Small intestine (tissue), 7 donors: Measurements from ENCODE around the gene YBX1. TPM values are rescaled to one million over a fixed set of nuclear protein-coding genes. Genes with fewer than 3 reads are reported as not detected.
"Not testable (repeated sequence)": the region's sequence is repeated elsewhere in the genome, so short reads cannot be mapped to it uniquely, and the experiment has no call there.

Experiments used
- DNase-seq, 2 donors: peaks; one replicate each; pipeline versions ENCODE4 v3.0.0 to v3.0.0-alpha.2; 2013
- FAIRE-seq: peaks from 2 replicates; lab custom pipeline; 2012; peaks lifted over from hg19 to GRCh38; lab: Jason Lieb, UNC
- H3K27ac ChIP-seq, 3 donors: one replicate each; pipeline ENCODE4 v1.5.1; 2013; ENCODE audit warnings: low read length in 2 of 3, mild to moderate bottlenecking in 2 of 3, control low read depth in 1 of 3, inconsistent platforms in 1 of 3, low read depth in 1 of 3, moderate library complexity in 1 of 3
- H3K27me3 ChIP-seq, 3 donors: one replicate each; pipeline ENCODE4 v1.6.1; 2013; ENCODE audit warnings: low read length in 3 of 3, inconsistent platforms in 1 of 3; ENCODE audit not compliant: control insufficient read depth in 3 of 3, insufficient read depth in 3 of 3
- H3K36me3 ChIP-seq, 3 donors: one replicate each; pipeline ENCODE4 v1.6.1; 2013; ENCODE audit warnings: low read length in 3 of 3, inconsistent platforms in 1 of 3, low read depth in 1 of 3, mild to moderate bottlenecking in 1 of 3, moderate library complexity in 1 of 3; ENCODE audit not compliant: control insufficient read depth in 3 of 3, insufficient read depth in 2 of 3
- H3K4me1 ChIP-seq, 3 donors: one replicate each; pipeline ENCODE4 v1.6.1; 2013; ENCODE audit warnings: low read length in 2 of 3, inconsistent platforms in 1 of 3, low read depth in 1 of 3, mild to moderate bottlenecking in 1 of 3, moderate library complexity in 1 of 3; ENCODE audit not compliant: control insufficient read depth in 3 of 3, insufficient read depth in 2 of 3
- H3K4me3 ChIP-seq, 3 donors: one replicate each; pipeline ENCODE4 v1.5.1; 2013; ENCODE audit warnings: low read length in 3 of 3, control low read depth in 1 of 3, inconsistent platforms in 1 of 3, low read depth in 1 of 3, mild to moderate bottlenecking in 1 of 3, moderate library complexity in 1 of 3
- H3K9me3 ChIP-seq, 2 donors: one replicate each; pipeline ENCODE4 v1.6.1; 2013; ENCODE audit warnings: low read depth in 1 of 2, low read length in 1 of 2; ENCODE audit not compliant: control insufficient read depth in 2 of 2, insufficient read depth in 1 of 2
- WGBS, 3 donors: extraction: QIAGEN DNeasy Blood & Tissue Kit; methylation state at CpG; one replicate each; pipeline ENCODE4 v1.1.7; 2013; 5-methylcytosine and 5-hydroxymethylcytosine counted together
- polyA plus RNA-seq, 4 donors: library from polyadenylated mRNA; stranded (reverse) in 3 of 4; unstranded in 1 of 4; fragments of 200-250 nt in 3 of 4; fragments of 120-200 nt in 1 of 4; gene quantifications; one replicate each; pipeline versions ENCODE4 v1.2.1 to v1.2.3, GENCODE V29; 2013
- donor health status: healthy with polysubstance abuse.
- donor health status: control.
- donor health status: control.
- donor health status: Bipolar disorder and iron deficiency.
- donor health status: healthy.

The YBX1 gene
- polyA plus RNA-seq, 4 donors: 509 to 779 (median 590) TPM

- H3K27me3 ChIP-seq, DNase-seq, H3K4me3 ChIP-seq, FAIRE-seq, H3K4me1 ChIP-seq, H3K27ac ChIP-seq: not testable (repeated sequence)
- Histone ChIP-seq H3K9me3 (peaks cover 0 to 31% of the 10 kb centered on the region in 2 donors), H3K36me3 (peaks cover 0 to 36% (median 2%) of the 10 kb centered on the region in 3 donors)
These were observed 32.2 kb downstream of the YBX1 start for GRCh38 chr1:42714441-42714840.

DNA sequence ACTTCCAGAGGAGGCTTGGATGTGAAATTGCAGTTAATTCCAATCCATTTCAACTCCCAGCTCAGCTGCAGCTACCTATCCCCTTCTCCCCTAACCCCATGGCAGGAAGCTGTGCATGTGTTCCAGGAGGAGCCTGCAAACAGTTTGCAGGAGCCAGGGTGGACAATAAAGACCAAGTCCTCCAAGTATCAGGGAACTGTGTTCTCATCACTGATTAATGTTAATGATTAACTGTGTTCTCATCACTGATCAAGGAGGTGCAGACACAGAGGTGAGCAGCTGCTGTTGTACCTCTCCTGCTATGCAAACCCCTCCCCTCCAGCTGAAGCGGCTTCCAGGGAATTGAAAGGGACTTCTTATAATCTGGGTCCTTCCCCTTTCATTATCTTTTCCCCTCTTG lies 38.6 kb downstream of the YBX1 start:
- DNase-seq (peak; percentile 78 to 84), FAIRE-seq (no peak)
- Histone ChIP-seq H3K36me3 (peaks cover 0 to 14% (median 1%) of the 10 kb centered on the region in 3 donors), H3K27me3 (no peaks in the 10 kb centered on the region), H3K9me3 (peaks cover 0 to 2% of the 10 kb centered on the region in 2 donors), H3K4me1 (peaks cover 0 to 13% (median 0%) of the 10 kb centered on the region in 3 donors), H3K27ac (peak overlapping the region in 1 of 3 donors; percentile 32), H3K4me3 (no peak overlapping the region)
- WGBS, 3 donors: 0 to 72% (median 44%) methylated on average over 1 of the region's 1 CpG

DNA sequence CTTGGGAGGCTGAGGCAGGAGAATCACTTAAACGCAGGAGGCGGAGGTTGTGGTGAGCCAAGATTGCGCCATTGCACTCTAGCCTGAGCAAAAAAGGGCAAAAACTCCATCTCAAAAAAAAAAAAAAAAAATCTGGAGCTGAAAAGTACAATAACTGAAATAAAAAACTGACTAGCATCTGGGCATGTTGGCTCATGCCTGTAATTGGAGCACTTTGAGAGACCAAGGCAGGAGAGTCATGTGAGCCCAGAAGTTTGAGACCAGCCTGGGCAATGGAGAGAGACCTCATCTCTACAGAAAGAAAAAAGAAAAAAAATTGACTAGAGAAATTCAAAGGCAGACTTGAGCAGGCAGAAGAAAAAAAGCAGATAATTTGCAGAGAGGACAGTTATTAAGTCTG lies 39.7 kb downstream of the YBX1 start:
- Histone ChIP-seq H3K36me3 (peaks cover 0 to 12% (median 0%) of the 10 kb centered on the region in 3 donors), H3K27ac (no peak overlapping the region), H3K27me3 (no peaks in the 10 kb centered on the region), H3K4me3 (no peak overlapping the region), H3K9me3 (no peaks in the 10 kb centered on the region), H3K4me1 (peaks cover 0 to 13% (median 0%) of the 10 kb centered on the region in 3 donors)
- WGBS, 3 donors: 91 to 94% (median 93%) methylated on average over 3 of the region's 3 CpGs
- DNase-seq (no peak), FAIRE-seq (no peak)

DNA sequence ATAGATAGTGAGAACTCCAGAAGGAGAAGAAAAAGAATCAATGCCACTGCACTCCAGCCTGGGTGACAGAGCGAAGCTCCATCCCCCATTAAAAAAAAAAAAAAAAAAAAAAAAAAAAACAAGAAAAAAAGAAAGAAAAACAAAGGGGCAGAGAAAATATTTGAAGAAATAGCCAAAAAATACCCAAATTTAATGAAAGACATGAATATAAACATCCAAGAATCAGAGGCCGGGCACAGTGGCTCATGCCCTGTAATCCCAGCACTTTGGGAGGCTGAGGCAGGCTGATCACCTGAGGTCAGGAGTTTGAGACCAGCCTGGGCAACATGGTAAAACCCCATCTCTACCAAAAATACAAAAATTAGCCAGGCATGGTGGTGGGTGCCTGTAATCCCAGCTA lies 40.2 kb downstream of the YBX1 start:
- H3K36me3 ChIP-seq: peaks cover 0 to 12% (median 0%) of the 10 kb centered on the region in 3 donors
- H3K4me3 ChIP-seq, FAIRE-seq, DNase-seq, H3K9me3 ChIP-seq, H3K27me3 ChIP-seq, H3K27ac ChIP-seq: not testable (repeated sequence)
- H3K4me1 ChIP-seq: peaks cover 0 to 13% (median 0%) of the 10 kb centered on the region in 3 donors
- WGBS, 3 donors: 96 to 100% (median 99%) methylated on average over 2 of the region's 2 CpGs

DNA sequence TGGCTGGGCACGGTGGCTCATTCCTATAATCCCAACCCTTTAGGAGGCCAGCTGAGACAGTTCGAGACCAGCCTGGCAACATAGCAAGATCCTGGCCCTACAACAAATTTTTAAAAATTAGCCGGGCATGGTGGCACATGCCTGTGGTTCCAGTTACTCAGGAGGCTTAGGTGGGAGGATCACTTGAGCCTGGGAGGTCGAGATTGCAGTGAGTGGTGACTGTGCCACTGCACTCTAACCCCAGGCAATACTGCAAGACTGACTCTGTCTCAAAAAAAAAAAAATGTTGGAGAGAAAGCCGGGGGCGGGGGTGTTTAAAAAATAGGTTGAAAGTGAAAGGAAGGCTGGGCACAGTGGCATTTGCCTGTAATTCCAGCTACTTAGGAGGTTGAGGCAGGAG lies 41.3 kb downstream of the YBX1 start:
- H3K36me3 ChIP-seq: peaks cover 0 to 4% (median 0%) of the 10 kb centered on the region in 3 donors
- H3K27ac ChIP-seq: no peak overlapping the region
- no peaks in the 10 kb centered on the region for H3K9me3 ChIP-seq
- WGBS, 3 donors: 43 to 69% (median 53%) methylated on average over 6 of the region's 6 CpGs
- DNase-seq (no peak), FAIRE-seq (no peak)
- peaks cover 0 to 13% (median 0%) of the 10 kb centered on the region in 3 donors for H3K4me1 ChIP-seq
- no peaks in the 10 kb centered on the region for H3K27me3 ChIP-seq
- H3K4me3 ChIP-seq: no peak overlapping the region

- WGBS, 3 donors: 95 to 99% (median 98%) methylated on average over 4 of the region's 4 CpGs
- not testable (repeated sequence) for H3K27ac ChIP-seq, FAIRE-seq, H3K4me1 ChIP-seq, H3K36me3 ChIP-seq, H3K4me3 ChIP-seq, H3K9me3 ChIP-seq, DNase-seq, H3K27me3 ChIP-seq
These were observed 43.6 kb downstream of the YBX1 start for GRCh38 chr1:42725820-42726219.

DNA sequence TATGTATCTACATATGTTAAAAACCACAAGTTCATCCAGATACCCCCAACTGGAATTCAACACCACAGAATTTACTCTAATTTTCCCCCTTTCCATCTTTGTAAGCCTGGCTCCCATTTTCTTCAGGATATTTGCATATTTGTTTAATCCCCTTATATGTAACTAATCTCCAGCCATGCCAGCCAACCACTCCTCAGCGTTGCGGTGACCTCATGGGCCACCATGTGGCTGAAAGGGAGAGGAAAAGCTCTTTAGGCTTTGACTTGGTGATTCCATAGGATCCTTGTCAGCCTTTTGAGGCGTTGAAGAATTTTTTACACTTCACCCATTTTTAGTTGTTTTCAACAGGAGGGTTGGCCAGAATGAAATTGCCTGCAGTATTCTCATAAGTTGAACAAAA lies 47.8 kb downstream of the YBX1 start:
- 83 to 92% (median 88%) methylated on average over 3 of the region's 3 CpGs for WGBS, 3 donors
- H3K4me1 ChIP-seq: peaks cover 0 to 15% (median 2%) of the 10 kb centered on the region in 3 donors
- DNase-seq (no peak), FAIRE-seq (no peak)
- no peak overlapping the region for H3K4me3 ChIP-seq
- H3K9me3 ChIP-seq: no peaks in the 10 kb centered on the region
- no peaks in the 10 kb centered on the region for H3K27me3 ChIP-seq
- no peaks in the 10 kb centered on the region for H3K36me3 ChIP-seq
- no peak overlapping the region for H3K27ac ChIP-seq

DNA sequence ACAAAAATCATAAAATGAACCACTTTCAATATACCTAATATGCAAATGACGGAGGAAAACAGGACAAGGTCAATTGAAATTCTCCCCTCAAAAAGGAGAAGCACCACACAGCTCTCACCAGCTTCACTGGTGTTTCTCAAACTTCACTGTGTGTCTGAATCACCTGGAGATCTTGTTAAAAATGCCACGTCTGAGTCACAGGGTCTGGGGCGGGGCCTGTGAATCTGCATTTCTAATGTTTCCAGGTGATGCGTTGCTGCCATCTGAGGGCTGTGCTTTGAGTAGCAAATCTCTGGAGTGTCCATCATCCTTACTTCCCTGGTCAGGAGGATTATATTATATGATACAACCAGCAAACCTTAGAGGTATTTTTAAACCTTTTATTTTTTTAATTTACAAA lies 48.8 kb downstream of the YBX1 start:
- peak; percentile 28 to 46 for DNase-seq
- 57 to 62% (median 58%) methylated on average over 4 of the region's 4 CpGs for WGBS, 3 donors
- peaks cover 0 to 16% (median 2%) of the 10 kb centered on the region in 3 donors for H3K4me1 ChIP-seq
- no peaks in the 10 kb centered on the region for H3K36me3 ChIP-seq
- no peak overlapping the region for H3K4me3 ChIP-seq
- H3K9me3 ChIP-seq: no peaks in the 10 kb centered on the region
- no peak overlapping the region for H3K27ac ChIP-seq
- FAIRE-seq: no peak
- no peaks in the 10 kb centered on the region for H3K27me3 ChIP-seq

GRCh38 chr1:42731585-42731984 lies 49.4 kb downstream of the YBX1 start:
- WGBS, 3 donors: 18 to 56% (median 38%) methylated on average over 3 of the region's 3 CpGs
- Histone ChIP-seq H3K4me3 (no peak overlapping the region), H3K27me3 (no peaks in the 10 kb centered on the region), H3K27ac (no peak overlapping the region), H3K9me3 (no peaks in the 10 kb centered on the region), H3K4me1 (peaks cover 0 to 16% (median 2%) of the 10 kb centered on the region in 3 donors), H3K36me3 (no peaks in the 10 kb centered on the region)
- peak; percentile 49 to 60 for DNase-seq
- no peak for FAIRE-seq
